GM19043 (cell line): ENCODE results near the gene CDH4.

Source experiments
- ATAC-seq: cut with Tn5 transposase; IDR thresholded peaks from one replicate; pipeline ENCODE4 v1.9.1; 2021; ENCODE audit warnings: low read depth; ENCODE audit not compliant: unreplicated experiment

Gene CDH4

GRCh38 chr20:61564628-61565027 is 312.6 kb downstream of the CDH4 start:
- no peak for ATAC-seq

DNA sequence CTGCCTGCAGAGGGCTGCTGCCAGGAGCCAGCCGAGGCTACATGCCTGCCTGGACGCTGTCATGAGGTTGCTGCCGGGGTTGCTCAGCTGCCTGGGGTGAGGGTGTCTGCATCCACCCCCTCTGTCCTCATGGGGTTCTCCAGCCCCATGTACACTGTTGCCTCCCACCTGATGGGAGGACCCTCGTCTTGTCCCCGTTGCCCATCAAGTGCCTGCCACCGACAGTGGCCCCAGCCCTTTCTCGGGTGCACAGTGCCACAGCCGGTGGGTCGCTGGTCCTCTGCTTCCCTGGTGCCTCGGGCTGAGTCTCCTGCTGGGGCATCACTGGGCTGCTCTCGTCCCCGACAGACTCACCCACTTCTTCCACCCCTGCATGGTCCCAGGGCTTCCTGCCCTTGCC is 313.7 kb downstream of the CDH4 start:
- ATAC-seq: no peak

- ATAC-seq: no peak
These were observed 314.6 kb downstream of the CDH4 start for GRCh38 chr20:61566691-61567090.

DNA sequence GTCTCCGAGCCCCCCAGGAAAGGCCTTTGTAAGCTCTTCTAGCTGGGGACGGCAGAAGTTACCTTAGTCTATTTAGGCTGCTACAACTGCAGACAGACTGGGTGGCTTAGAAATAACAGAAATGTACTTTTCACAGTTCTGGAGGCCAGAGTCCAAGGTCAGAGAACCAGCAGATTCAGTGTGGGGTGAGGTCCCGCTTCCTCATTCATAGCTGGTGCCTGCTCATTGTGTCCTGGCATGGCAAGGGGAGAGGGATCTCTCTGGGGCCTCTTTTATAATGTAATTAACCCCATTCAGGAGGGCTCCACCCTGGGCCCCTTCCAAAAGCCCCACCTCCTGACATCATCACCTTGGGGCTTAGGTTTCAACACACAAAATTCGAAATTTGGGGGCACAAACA is 315.1 kb downstream of the CDH4 start:
- no peak for ATAC-seq

- ATAC-seq: no peak
These were observed 317.8 kb downstream of the CDH4 start for GRCh38 chr20:61569825-61570224.

- ATAC-seq: no peak
These were observed 318.7 kb downstream of the CDH4 start for GRCh38 chr20:61570646-61571195.

DNA sequence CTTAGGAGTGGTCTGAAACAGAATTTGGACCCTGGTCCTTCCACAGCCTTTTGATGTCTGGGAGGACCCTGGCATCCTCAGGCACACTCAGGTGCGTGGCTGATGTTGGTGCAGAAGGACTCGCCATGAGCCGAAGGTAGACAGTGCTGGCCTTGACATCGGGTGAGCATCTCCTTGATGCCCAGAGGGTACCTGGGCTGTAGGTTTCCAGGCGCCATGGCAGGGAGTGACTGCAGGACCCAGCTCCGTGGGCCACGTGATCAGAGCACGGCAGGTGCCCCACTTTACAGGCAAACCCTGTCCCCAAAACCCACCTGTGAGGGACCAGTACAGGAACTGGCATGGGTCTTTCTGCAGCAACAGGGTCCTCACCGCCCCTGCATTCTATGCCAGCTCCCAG is 319.2 kb downstream of the CDH4 start:
- ATAC-seq: no peak

- ATAC-seq: no peak
These were observed 320.1 kb downstream of the CDH4 start for GRCh38 chr20:61571916-61572711.

GRCh38 chr20:61572789-61573188 is 320.7 kb downstream of the CDH4 start:
- no peak for ATAC-seq

GRCh38 chr20:61573415-61574305 is 321.6 kb downstream of the CDH4 start:
- no peak for ATAC-seq

GRCh38 chr20:61575151-61575937 is 323.3 kb downstream of the CDH4 start:
- ATAC-seq: no peak

- ATAC-seq: no peak
These were observed 324.3 kb downstream of the CDH4 start for GRCh38 chr20:61576372-61576771.

DNA sequence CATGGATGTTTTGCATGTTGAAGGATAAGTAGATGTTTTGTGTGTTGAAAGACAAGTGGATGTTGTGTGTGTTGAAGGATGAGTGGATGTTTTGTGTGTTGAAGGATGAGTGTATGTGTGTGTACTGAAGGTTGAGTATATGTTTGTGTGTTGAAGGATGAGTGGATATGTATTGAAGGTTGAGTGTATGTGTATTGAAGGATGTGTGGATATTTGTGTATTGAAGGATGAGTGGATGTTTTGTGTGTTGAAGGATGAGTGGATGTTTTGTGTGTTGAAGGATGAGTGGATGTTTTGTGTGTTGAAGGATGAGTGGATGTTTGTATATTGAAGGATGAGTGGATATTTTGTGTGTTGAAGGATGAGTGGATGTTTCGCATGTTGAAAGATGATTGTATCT is 325.0 kb downstream of the CDH4 start:
- no peak for ATAC-seq

DNA sequence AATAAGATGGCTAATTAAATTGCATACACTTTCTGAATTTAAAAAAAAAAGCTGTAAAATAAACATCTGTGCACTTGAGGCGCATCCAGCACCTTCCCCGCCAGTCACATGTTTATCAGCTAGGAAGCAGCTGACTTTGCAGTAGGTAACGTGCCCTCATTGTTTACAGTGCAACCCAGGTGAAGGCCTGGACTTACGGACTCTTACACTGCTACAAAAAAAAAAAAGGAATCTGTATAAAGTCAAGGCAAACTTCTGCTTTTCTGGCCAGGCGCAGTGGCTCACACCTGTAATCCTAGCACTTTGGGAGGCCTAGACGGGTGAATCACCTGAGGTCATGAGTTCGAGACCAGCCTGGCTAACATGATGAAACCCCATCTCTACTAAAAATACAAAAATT is 327.8 kb downstream of the CDH4 start:
- no peak for ATAC-seq

GRCh38 chr20:61580958-61581824 is 329.1 kb downstream of the CDH4 start:
- no peak for ATAC-seq

GRCh38 chr20:61581825-61582188 is 329.7 kb downstream of the CDH4 start:
- no peak for ATAC-seq

- ATAC-seq: no peak
These were observed 330.3 kb downstream of the CDH4 start for GRCh38 chr20:61582196-61582923.

DNA sequence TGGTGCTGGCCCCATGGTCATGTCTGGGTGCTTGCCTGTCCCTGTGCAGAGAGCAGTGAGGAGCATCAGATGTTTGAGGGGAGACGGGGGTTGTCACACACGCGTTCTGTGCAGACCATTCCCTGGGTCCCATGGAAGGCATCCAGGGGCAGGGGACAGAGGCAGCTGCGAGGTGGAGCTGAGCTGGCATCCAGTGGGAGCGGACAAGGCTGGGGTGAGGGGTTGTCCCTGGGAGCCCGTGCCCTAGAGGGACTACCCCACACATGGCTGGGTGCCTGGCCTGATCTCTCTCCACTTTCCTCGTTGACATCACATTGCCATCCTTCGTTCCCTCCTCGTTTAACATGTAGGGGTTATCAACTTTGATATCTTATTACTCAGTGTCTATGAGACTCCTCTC is 331.3 kb downstream of the CDH4 start:
- ATAC-seq: no peak

- ATAC-seq: no peak
These were observed 332.8 kb downstream of the CDH4 start for GRCh38 chr20:61584851-61585250.
